Measurements from ENCODE around the gene COPB1.
A peak's percentile ranks its signal among the peaks of the same experiment; 100 is the strongest.

COPB1 gene

DNA sequence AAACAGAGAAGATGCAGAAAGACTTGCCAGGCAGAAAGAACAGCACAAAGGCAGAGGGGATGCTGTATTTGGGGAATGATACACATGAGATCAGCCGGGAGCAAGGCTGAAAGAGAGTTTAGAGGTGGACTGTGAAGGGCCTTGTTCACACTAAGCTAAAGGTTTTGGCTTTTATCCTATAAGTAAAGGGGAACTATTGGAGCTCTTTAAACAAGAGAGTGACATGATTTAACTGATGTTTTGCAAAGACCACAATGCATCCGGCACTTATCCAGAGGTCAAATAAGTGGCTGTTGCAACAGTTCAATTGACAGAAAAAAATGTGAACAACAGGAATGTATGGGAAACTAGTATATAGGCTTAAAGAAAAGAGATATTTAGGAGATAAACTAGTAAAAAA lies 76.0 kb downstream of the COPB1 start:
- DNase-seq (ENCODE audit: low read depth): peak; percentile 69

DNA sequence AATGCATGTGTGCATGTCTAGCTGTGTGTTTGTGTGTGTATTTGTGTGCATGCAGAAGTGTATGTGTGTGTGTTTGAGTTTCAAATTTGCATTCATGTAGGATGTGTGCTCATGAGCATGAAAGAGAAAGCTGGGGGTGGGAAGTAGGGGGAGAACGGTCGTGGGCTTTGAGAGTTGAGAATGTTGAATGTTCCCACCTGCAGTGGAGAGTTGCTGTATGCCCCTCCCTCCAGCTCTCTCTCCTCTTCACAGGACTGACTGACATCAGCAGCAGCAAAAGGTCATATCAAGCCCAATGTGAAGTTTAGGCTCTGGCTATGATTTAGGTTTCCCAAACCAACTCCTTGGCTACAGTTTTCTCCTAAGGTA lies 76.8 kb downstream of the COPB1 start:
- no peak for DNase-seq (ENCODE audit: low read depth)

DNA sequence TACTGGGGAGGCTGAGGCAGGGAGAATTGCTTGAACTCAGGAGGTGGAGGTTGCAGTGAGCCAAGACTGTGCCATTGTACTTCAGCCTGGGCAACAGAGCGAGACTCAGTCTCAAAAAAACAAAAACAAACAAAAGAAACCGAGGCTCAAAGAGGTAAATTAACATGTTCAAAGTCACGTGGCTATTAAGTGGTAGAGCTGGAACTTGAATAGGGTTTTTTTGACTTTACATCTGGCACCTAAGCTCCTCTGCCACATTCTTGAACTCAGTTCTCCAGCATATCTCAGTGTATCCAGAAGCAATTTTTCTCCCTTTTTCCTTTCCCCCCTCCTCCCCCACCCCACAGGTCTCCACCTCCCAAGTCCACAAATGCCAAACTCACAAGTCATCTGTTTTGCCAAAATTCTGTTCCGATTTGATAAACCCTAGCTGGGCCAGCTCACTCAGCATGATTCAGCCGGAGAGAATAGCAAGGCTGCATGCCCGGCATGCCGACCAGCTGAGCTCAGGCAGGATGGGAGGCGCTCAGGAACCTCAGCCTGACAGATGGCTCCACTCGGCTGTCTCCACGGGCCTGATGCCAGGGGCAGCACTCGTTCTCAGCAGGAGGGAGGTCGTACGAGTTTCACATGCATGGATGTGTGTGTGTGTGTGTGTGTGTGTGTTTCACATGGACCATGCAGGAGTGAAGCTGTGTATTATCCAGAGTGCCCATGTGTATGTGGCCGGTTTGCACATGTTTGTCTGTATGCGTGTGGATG lies 77.4 kb downstream of the COPB1 start:
- peak; percentile 99 for DNase-seq (ENCODE audit: low read depth)

DNA sequence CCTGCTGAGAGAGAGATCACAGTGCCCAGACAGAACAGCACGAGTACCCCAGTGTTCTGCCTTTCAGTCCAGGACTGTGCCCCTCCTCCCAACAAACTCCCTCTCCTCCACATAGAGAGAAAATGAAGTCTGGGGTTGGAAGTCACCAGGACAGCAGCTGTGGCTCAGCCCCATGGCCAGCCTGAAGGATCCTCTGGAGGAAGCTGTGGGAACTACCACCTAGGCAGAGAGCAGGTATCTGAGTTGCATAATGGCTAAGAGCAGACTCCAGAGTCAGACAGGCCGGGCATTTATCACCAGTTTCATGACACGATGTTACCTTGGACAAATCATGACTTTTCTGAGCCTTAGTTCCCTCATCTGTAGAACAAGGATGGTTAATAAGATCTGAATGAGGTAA lies 79.4 kb downstream of the COPB1 start:
- DNase-seq (ENCODE audit: low read depth): no peak

DNA sequence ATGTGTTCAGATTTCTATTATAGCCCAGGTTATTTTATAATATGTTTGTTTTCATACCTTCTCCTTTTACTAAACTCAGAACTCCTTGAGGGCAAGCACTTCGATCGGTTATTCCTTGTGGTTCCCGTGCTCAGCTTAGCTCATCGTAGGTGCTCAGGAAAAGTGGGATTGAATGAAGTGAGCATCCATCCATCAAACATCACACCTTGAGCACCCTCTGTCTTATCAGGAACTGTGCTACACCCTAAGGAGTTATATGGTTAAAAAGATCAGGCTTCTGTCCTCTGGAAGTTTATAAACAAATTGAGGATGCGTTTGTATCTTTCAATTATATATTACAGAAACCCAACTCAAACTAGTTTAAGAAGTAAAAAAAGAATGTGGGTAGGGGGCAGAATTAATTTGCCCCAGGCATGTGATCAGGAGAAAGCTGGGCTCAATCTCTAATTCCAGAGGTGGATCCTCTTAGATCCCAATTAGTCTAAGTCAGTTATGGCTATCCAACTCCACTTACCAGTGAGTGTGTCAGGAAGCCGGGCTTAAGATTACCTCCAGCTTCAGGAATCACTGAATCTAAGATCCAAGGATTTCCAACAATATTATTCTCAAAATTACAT lies 80.7 kb downstream of the COPB1 start:
- peak; percentile 30 for DNase-seq (ENCODE audit: low read depth)

DNA sequence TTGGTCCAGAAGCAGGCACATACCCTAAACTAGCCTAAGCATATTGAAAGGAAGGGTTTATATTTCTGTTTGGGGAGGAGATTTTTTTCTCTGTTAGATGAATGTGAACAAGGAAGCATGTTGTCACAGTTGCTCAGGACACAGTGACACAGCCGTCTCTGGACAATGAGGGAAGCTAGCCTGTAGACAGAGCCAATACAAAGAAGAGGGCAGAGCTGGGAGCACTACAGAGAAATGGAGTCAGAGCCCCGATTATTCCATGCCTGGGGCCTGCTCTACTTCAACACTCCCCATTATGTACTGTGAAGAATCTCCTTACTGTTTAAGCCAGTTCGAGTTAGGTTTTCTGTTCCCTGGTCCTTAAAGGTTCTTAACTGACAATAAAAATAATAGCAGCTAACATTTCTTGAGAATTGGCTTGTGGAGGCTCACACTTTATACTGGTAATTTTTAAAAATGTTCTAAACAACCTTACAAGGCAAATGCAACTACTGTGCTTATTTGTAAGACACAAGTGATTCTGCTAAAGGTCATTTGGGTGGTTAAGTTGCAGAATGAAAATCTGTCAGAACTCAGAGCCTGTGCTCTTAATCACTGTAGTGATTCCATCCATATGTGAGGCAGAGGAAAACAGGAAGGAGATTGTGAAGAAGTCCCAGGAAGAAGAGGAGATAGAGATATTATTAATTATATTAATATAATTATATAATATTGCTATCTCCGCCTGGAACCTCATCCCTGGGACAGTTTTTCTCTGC lies 81.8 kb downstream of the COPB1 start:
- peak; percentile 55 for DNase-seq (ENCODE audit: low read depth)

DNA sequence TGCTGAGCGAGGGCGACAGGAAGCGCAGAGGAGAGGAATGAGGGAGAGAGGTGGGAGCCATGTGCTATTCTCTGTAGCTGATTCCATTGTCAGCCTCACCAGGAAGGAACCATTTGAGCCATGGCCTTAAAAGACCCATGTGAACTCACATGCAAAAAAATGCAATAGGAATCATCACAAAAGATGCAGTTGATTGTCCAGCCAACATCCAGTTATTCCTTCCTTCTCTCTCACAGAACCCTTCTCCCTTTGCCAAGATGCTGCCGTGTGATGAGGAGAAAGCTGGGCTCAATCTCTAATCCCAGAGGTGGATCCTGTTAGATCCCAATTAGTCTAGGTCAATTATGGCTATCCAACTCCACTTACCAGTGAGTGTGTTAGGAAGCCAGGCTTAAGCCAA lies 82.4 kb downstream of the COPB1 start:
- peak; percentile 32 for DNase-seq (ENCODE audit: low read depth)

DNA sequence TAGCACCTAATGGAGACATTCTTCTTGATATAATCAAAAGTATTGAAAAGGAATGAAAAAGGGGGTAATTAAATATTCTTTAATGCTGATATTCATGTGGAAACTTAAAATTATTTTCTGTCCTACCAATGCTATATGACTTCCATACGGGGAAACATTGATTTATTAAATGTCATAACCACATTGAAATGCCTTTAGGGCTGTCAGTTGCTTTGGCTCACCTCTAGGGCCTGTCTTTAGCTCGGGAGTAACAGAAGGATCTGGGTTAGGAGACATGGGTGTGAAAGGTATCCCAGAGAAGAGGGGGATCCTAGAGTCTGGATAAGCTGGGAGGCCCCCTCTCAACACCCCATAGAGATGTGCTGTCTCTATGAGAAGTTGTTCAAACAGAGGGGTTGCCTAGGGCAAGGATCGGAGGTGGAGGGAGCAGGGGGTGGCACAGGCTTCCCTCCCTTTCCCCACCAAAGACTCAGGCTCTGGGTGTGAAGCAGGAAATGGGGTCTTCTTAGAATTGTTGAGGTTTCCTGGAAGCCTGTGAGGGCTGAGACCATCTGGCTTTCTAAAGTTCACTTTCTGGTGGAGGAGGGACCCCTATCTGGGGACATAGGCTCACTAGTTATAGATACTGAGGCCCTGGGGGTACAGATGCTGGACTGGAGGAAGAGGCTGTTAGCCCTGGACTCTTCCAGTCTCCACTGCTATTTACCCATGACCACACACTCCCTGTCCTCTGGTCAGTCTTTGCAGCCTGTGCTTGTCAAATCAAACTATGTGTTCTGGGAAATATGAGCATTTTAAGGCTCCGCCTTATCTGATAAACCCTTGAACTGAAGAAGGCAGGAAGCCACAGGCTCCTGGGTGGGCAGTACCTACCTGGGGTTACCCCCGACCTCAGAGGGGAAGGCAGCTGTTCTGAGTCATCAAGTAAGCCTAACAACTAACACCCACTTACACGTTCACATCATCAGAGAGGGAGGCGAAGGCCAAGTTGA lies 84.8 kb downstream of the COPB1 start:
- no peak for DNase-seq (ENCODE audit: low read depth)

DNA sequence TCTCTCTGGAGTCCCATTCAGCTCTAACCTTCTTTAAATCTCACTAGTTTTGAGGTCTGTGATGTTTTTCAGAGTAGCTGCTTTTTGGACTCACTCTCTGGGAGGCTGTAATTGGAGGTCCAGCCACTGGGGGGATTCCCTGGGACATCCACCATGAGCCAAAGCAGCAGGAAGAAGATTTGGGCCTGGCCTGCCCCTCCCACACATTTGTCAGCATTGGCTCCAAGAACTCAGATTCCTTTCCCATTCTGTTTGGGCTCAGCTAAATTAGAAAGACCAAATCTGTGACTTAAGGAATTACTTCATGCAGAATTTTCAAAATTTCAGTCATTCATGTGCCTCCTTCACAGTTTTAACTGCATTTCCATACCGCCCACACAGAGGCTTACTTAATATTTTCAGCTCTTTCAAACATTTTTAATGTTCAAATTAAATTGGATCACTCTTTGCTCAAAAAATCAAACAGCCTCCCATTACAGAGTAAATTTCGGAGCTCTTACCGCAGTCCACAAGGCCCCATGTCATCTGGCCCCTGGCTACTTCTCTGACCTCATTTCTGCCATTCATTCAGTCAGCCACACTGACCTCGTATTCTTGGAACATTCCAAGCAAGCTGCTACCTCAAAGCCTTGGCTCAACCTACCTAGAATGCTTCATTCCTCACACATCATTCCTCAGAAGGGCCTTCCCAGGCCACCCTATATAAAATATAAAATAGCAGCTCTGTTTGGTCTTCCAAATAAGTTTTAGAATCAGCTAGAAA lies 86.1 kb downstream of the COPB1 start:
- DNase-seq (ENCODE audit: low read depth): peak; percentile 71

DNA sequence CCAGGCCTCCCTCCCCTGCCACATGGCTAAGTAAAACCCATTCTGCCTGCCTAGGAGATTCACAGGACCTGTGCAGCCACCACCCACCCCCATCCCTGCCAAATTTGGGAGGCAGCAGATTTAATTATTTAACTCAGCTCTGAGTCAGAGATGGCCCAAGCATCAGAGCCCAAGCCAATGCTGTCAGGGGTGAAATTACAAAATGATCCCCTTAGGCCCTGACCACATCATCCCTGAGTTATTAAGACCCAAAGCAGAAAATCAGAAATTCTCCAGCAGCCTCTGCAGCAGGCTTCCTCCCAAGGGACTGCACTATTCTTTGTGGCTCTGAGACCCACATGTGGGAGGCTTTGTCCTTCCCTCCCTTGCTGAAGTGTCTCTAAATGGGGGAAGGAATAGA lies 87.8 kb downstream of the COPB1 start:
- peak; percentile 94 for DNase-seq (ENCODE audit: low read depth)

DNA sequence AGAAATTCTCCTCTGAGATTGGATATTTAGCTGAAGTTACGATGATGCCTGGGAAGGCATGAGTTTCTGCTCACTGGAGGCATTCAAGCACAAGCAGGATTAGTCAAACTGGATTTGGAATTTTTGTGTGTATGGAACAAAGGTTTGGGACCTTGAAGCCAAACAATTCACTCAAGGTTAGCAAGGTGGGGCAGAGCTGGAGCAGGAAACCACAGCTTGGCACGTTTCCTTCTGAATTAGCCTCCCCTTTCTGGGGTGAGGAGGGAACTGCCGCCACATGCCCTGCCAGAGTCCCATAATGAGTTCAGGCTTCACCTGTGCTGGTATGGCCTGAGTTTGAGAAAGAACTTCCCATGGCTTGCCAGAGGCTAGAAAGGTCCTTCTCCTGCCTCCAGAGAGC lies 89.7 kb downstream of the COPB1 start:
- DNase-seq (ENCODE audit: low read depth): no peak

DNA sequence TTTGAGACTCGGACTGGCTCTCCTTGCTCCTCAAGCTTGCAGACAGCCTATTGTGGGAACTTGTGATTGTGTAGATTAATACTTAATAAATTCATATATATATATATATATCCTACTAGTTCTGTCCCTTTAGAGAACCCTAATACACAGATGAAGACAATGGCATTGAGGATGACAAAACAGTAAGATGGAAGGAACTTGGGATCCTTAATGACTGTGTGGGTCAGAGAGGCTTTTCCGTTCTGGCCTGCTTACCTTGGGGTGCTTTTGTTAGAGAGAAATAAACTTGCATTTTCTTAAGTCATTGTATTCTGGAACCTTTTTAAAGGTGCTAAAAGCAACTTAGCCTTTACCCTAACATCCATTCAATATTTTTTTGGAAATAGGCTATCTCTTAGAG lies 91.0 kb downstream of the COPB1 start:
- no peak for DNase-seq (ENCODE audit: low read depth)
